Subcutaneous adipose tissue (tissue), 4 donors: ENCODE results near the gene C22orf42. TPM values are rescaled to one million over a fixed set of nuclear protein-coding genes. Genes with fewer than 3 reads are reported as not detected.

Experiments used
- total RNA-seq, 4 donors: library from RNA; depleted of rRNA; stranded (reverse); fragments of >200 nt; gene quantifications; one replicate each; pipeline ENCODE4 v1.1.0, GENCODE V29; 2016
- TF ChIP-seq, protein P1 (sequence below): fragments of 450-650 bp; IDR thresholded peaks from one replicate; pipeline ENCODE4 v1.5.1; 2016; ENCODE audit warnings: low read depth, mild to moderate bottlenecking, control low read depth, antibody characterized with exemption, moderate library complexity

Gene C22orf42
- total RNA-seq, 4 donors from 2014 or later = not detected

- TF ChIP-seq, protein P1, sequence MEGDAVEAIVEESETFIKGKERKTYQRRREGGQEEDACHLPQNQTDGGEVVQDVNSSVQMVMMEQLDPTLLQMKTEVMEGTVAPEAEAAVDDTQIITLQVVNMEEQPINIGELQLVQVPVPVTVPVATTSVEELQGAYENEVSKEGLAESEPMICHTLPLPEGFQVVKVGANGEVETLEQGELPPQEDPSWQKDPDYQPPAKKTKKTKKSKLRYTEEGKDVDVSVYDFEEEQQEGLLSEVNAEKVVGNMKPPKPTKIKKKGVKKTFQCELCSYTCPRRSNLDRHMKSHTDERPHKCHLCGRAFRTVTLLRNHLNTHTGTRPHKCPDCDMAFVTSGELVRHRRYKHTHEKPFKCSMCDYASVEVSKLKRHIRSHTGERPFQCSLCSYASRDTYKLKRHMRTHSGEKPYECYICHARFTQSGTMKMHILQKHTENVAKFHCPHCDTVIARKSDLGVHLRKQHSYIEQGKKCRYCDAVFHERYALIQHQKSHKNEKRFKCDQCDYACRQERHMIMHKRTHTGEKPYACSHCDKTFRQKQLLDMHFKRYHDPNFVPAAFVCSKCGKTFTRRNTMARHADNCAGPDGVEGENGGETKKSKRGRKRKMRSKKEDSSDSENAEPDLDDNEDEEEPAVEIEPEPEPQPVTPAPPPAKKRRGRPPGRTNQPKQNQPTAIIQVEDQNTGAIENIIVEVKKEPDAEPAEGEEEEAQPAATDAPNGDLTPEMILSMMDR = no peak
Observed at GRCh38 chr22:32123657-32124056, 35.4 kb downstream of the C22orf42 start.

GRCh38 chr22:32122899-32123298 is 36.2 kb downstream of the C22orf42 start:
- TF ChIP-seq, protein P1 = no peak

- TF ChIP-seq, protein P1 = no peak
Observed at GRCh38 chr22:32120603-32121002, 38.5 kb downstream of the C22orf42 start.

DNA sequence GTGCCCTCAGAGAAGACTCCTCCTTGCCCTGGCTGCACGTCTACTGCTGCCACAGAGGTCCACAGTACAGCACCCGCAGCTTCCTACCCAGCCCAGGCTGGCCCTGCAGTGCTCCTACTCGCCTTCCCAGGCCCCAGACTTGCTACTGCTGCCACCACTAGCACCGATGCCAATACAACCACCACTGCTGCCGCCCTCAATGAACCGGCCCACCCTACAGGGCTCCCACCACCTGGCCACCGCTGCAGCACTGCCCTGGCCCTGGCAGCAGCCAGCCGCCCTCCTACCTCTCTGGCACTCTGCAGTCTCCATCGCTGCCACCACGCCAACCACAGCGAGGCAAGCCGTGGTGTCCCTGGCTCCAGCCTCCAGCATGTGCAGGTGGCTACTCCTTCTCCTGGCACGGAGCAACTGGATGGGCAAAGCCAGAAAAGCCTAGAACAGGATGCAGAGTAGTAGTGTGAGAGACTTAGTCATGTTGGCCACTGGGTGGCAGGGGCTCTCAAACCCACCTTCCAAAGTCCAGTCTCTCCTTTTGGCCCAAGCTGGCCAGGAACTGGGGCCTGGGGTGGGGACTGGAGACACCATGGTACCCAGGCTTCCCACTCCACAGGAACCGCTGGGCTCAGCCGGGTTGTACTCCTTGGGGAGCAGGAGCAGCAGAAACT is 39.4 kb downstream of the C22orf42 start:
- TF ChIP-seq, protein P1 = no peak

DNA sequence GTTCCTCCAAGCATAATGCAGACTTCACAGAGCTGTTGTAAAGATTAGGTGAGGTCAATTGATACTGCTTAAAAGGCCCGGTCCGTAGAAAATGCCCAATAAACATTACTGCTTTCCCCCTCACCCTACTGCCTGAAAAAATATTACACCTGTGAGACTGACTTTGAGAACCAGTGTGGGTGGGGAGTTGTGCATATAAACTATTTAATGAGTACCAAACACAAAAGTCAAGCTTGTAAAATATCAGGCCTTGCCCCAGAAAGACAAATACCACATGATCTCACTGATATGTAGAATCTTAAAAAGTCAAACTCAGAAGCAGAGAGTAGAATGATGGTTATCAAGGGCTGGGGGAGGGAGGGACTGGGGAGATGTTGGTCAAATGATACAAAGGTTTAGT is 46.7 kb downstream of the C22orf42 start:
- TF ChIP-seq, protein P1 = no peak

DNA sequence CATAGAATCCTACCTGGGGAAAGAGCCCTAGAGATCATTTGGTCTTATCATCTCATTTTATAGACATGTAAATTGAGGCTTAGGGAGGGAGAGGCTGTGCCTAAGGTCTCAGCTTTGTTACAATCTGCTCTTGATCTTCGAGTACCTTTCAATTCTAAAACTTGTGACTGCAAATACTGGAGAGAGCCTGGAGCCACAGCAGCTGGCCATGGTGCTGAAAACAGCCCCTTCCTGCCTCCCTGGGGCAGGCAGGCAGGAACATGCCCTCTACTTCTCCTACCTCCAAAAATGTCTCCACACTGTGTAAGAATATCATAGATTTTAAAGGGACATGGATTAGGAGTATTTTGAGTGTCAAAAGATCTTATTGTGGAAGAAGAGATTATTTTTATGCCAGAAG is 52.2 kb downstream of the C22orf42 start:
- TF ChIP-seq, protein P1 = no peak

GRCh38 chr22:32103658-32104315 is 55.3 kb downstream of the C22orf42 start:
- TF ChIP-seq, protein P1 = no peak
